ENCODE results near the gene R3HCC1L. TPM values are rescaled to one million over a fixed set of nuclear protein-coding genes. Genes with fewer than 3 reads are reported as not detected.

R3HCC1L gene
- total and polyA plus RNA-seq, 2 of the 4 experiments (the other 2 are of a cell fraction), result 8.3 to 14.7 TPM

GRCh38 chr10:98119891-98120290 is 14.6 kb upstream of the R3HCC1L start:
- Histone ChIP-seq H3K36me3 (ENCODE audit: control insufficient read depth, insufficient read depth, low read length) (no peaks in the 10 kb centered on the region), H3K56ac (ENCODE audit: extremely low read depth, insufficient read depth, low read length) (no peak overlapping the region), H3K4ac (ENCODE audit: low read depth, low read length) (no peak overlapping the region), H3K9me3 (ENCODE audit: control insufficient read depth, insufficient read depth, low read length) (no peaks in the 10 kb centered on the region), H4K91ac (ENCODE audit: insufficient read depth, low read depth, low read length) (no peak overlapping the region), H3K27me3 (ENCODE audit: control insufficient read depth, insufficient read depth, low read length) (peaks cover 6% of the 10 kb centered on the region), H3K4me1 (ENCODE audit: control insufficient read depth, insufficient read depth, low read length) (no peaks in the 10 kb centered on the region), H2BK20ac (ENCODE audit: low read depth, low read length) (no peak overlapping the region), H3K23ac (ENCODE audit: low read depth, low read length) (no peak overlapping the region), H2BK15ac (ENCODE audit: low read depth, low read length) (no peak overlapping the region), H3K4me2 (ENCODE audit: low read depth, low read length) (no peak overlapping the region), H3K9me1 (ENCODE audit: insufficient read depth, low read length) (no peaks in the 10 kb centered on the region), H3K9ac (ENCODE audit: low read depth, low read length) (no peak overlapping the region), H3K79me1 (ENCODE audit: low read depth in 1 of 2, low read length in 2 of 2) (no peaks in the 10 kb centered on the region), H2AK9ac (replicated peaks; ENCODE audit: low read depth, low read length, poor library complexity) (no peak overlapping the region), H4K5ac (ENCODE audit: low read depth, low read length) (no peak overlapping the region), H4K8ac (ENCODE audit: low read depth in 2 of 2, low read length in 2 of 2) (no peak overlapping the region), H2BK5ac (ENCODE audit: low read depth, low read length, poor library complexity, severe bottlenecking) (no peak overlapping the region), H3K4me3 (ENCODE audit: insufficient read depth, low read depth, low read length) (no peak overlapping the region), H3K14ac (replicated peaks; ENCODE audit: low read depth, low read length) (no peak overlapping the region), H3K27ac (ENCODE audit: insufficient read depth, low read length) (no peak overlapping the region), H2AFZ (replicated peaks; ENCODE audit: low read length, poor library complexity) (no peak overlapping the region), H3K18ac (ENCODE audit: low read depth, low read length) (no peak overlapping the region), H4K20me1 (ENCODE audit: insufficient read depth, low read length) (no peaks in the 10 kb centered on the region), H2AK5ac (ENCODE audit: low read depth, low read length) (no peak overlapping the region), H2BK120ac (ENCODE audit: low read depth, low read length) (no peak overlapping the region)
- DNase-seq (no peak), ATAC-seq (ENCODE audit: low read depth) (no peak)
- no TSS peak for BruUV-seq (replicated peaks)
- WGBS, 2 experiments (ENCODE audit: extremely low coverage in 2 of 2, insufficient read length in 1 of 2), result no CpG with 5 or more reads among the region's 4 CpGs
- POLR2A ChIA-PET (ENCODE audit: unreplicated experiment), result no interaction called here
- in situ Hi-C loops (cut with MboI; ENCODE audit: low sequenced_read_pairs) (no loop called here), dilution Hi-C loops (cut with HindIII; ENCODE audit: low sequenced_read_pairs, unreplicated experiment) (no loop called here), intact Hi-C loops (cut with micrococcal nuclease) (no loop called here)
- CTCF ChIA-PET, result no interaction called here
- no peak for TF ChIP-seq RFX5 (IDR thresholded peaks at IDR 0.05; ENCODE audit: low read depth, low read length)
- TF ChIP-seq CEBPB (IDR thresholded peaks at IDR 0.05; ENCODE audit: low read depth, low read length), result no peak
- TF ChIP-seq CHD1 (IDR thresholded peaks at IDR 0.05; ENCODE audit: low read depth, low read length), result no peak
- TF ChIP-seq USF2 (IDR thresholded peaks at IDR 0.05; ENCODE audit: low read depth, low read length), result no peak
- TF ChIP-seq SMC3 (IDR thresholded peaks at IDR 0.05; ENCODE audit: low read depth, low read length), result no peak
- TF ChIP-seq BHLHE40 (IDR thresholded peaks at IDR 0.05; ENCODE audit: low read depth, low read length), result no peak
- no peak for TF ChIP-seq RCOR1 (IDR thresholded peaks at IDR 0.05; ENCODE audit: insufficient replicate concordance, low read length)
